Lower leg skin (tissue), 4 donors: ENCODE measurements around the gene YES1. TPM values are rescaled to one million over a fixed set of nuclear protein-coding genes. Genes with fewer than 3 reads are reported as not detected.

Experiments used
- DNase-seq, 2 donors: peaks; one replicate each; pipeline ENCODE4 v3.0.0-alpha.2; 2019; ENCODE audit warnings: low spot score in 2 of 2
- H3K4me3 ChIP-seq: fragments of 200-600 bp; sonication (generic); 2 replicates; pipeline ENCODE4 v1.5.1; 2017; ENCODE audit warnings: mild to moderate bottlenecking, low read depth; ENCODE audit not compliant: poor library complexity, severe bottlenecking
- CTCF ChIP-seq, 3 donors: fragments of 450-650 bp; IDR thresholded peaks; one replicate each; pipeline ENCODE4 v1.5.1; 2016; ENCODE audit warnings: antibody characterized with exemption in 3 of 3, mild to moderate bottlenecking in 3 of 3, moderate library complexity in 2 of 3
- POLR2A ChIP-seq, 2 donors: fragments of 450-650 bp; IDR thresholded peaks; one replicate each; pipeline ENCODE4 v1.6.1; 2016 to 2017; ENCODE audit warnings: antibody characterized with exemption in 2 of 2, mild to moderate bottlenecking in 1 of 2, moderate library complexity in 1 of 2
- WGBS, 2 donors: methylation state at CpG; one replicate each; pipeline ENCODE4 v1.1.5; 2018; 5-methylcytosine and 5-hydroxymethylcytosine counted together
- intact Hi-C: fragments of 100-400 bp; cut with DNase I; formaldehyde crosslinking; loops from one replicate; pipeline ENCODE4 v1.15.0; 2023; ENCODE audit warnings: low total_unique reads
- total RNA-seq, 4 donors: library from RNA; depleted of rRNA; stranded (reverse); fragments of >200 nt; gene quantifications; one replicate each; pipeline ENCODE4 v1.1.0, GENCODE V29; 2016

The YES1 gene
- total RNA-seq, 4 donors from 2014 or later = 62.3 to 133 (median 90.0) TPM

GRCh38 chr18:673317-673716, 138.7 kb downstream of the YES1 start:
- TF ChIP-seq CTCF (IDR thresholded peaks at IDR 0.05) (no peak), POLR2A (IDR thresholded peaks at IDR 0.05) (no peak)
- DNase-seq = no peak
- H3K4me3 ChIP-seq = no peak overlapping the region
- 87 to 94% methylated on average over 3 of the region's 3 CpGs for WGBS, 2 donors
- intact Hi-C loops = no loop called here

Other genes starting within 250 kb of the YES1 start
- not detected for gene CETN1, start 231.9 kb downstream of the YES1 start, total RNA-seq
- gene CLUL1, start 215.3 kb downstream of the YES1 start, total RNA-seq = 1 to 10 TPM in 1 of 4 donors, under 1 TPM in 1, not detected in 2; 0.32 to 5.0 TPM
- gene TYMS, start 154.6 kb downstream of the YES1 start, total RNA-seq = 1 to 10 TPM in 3 of 4 donors, under 1 TPM in 1; 0.57 to 9.9 (median 2.5) TPM
- gene ENOSF1, start 99.6 kb downstream of the YES1 start, total RNA-seq = 10 to 100 TPM; 36.2 to 42.4 (median 38.6) TPM
- under 1 TPM in 1 of 4 donors, not detected in 3; 0.12 TPM for gene ADCYAP1, start 92.6 kb upstream of the YES1 start, total RNA-seq